Activated CD8-positive, alpha-beta memory T cell treated with anti-CD3 and anti-CD28 coated beads, Interleukin-2, amount 50 U/mL, for 48 hours (primary cell): ENCODE measurements around the gene NUP50.

Experiments used
- DNase-seq: peaks from one replicate; pipeline ENCODE4 v3.0.0-alpha.2; 2020

NUP50 gene

DNA sequence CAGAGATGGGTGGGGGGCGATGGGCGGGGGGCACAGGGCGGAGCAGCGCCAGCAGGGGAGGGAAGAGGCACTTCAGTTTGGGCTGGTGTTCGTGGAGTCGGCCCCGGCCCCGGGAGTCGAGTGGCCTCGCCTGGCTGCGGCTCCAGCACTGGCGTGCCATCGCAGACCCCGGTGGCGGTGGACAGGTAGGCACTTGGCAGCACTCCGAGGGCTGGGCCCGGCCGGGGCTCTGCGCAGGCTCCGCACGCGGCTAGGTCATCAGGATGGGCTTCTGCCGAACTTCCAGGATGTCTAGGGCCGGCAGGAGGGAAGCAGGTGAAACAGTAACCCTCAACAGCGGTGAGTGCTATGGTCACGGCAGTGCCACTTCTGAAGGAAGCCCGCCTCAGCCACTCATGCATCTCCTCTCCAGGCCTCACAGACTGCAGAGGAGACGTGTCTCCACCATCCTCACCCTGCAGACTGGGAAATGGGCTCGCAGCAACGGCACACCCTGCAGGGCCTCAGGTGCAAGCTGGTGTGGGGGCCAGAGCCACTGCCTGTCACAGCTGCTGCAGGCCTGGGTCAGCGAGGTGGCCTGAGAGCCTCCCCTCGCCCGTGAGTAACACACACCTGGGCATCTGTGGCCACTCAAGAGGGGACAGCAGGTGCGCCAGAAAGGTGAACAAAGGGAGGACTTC, 33.3 kb downstream of the NUP50 start:
- DNase-seq, result no peak

DNA sequence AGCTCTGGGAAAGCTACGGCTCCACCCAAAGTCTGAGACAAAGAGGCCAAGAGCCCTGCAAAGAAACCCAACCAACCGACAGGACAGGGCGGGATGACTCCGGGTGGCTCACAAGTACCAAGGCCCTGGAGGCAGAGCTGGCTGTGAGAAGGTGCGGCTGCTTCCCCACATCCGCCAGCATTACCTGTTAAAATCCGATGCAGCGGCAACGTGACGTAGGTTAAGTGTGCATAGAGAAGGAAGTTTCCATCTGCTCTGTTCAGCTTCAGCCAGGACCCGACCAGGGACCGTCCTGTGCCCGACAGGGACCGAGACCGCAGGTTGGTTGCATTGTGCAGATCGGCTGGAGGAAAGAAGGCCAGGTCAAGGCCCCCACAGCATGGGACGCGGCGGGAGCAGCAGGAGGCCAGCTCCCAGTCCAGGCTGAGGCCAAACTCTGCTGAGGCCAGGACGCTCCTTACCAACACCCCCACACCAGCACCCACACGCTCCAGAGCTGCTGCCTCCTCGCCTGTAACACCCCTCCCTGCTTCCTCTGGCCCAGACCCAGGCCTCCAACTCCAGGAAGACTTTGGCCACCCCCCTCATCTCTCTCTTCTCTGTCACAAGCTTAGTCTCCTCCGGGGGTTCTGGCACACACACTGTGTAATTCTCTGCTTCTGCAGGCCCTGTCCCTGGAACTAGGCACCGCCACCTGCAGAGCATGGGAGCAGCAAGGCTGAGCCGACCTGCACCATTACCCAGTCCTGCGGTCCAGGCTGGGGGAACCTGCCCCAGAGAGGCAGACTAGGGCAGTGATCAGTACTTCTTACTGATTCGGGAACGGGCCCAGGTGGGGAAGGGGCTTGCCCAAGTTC, 34.1 kb downstream of the NUP50 start:
- DNase-seq, result no peak

DNA sequence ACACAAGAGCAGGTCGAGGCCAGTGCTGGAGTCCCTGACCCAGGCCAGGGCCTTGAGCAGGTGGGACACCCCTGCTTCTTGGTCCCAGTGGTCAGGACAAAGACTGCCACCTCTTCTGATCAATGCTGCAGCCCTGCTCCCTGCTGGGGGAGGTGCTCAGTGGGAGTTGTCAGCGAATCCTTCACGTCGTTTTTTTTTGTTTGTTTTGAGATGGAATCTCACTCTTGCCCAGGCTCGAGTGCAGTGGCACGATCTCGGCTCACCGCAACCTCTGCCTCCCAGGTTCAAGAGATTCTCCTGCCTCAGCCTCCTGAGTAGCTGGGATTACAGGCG, 34.7 kb downstream of the NUP50 start:
- DNase-seq, result no peak

- no peak for DNase-seq
These were observed 36.0 kb downstream of the NUP50 start for GRCh38 chr22:45199723-45200122.

GRCh38 chr22:45200230-45200629, 36.5 kb downstream of the NUP50 start:
- no peak for DNase-seq

DNA sequence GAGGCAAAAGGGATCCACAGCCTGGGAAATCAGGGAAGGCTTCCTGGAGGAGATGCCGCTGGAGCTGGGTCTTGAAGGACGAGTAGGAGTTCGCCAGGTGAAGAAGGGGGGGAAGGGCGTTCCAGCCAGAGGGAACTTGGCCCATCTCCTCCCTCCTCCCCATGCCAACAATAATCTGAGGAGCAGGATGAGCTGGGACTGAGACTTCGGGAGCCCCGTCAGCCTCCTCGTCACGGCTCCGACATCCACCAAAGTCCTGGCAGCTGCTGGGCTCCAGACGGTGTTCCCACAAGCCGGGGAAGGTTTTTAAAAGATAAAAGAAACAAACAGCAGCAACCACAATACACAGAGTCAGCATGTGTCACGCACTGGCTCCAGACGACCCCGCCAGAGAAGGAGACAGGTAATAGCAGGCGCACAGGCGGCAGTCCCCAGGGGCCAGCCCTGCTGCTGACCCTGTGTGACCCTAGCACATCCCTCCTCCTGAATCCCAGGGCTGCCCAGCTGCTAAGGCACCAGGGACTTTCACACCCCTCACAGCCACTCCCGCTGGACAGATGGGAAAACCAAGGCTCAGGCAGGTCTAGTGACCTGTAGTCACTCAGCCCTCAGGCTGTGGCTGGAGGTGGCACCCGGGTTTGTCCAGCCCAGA, 37.3 kb downstream of the NUP50 start:
- DNase-seq, result no peak

- DNase-seq, result no peak
These were observed 38.1 kb downstream of the NUP50 start for GRCh38 chr22:45201678-45202332.

DNA sequence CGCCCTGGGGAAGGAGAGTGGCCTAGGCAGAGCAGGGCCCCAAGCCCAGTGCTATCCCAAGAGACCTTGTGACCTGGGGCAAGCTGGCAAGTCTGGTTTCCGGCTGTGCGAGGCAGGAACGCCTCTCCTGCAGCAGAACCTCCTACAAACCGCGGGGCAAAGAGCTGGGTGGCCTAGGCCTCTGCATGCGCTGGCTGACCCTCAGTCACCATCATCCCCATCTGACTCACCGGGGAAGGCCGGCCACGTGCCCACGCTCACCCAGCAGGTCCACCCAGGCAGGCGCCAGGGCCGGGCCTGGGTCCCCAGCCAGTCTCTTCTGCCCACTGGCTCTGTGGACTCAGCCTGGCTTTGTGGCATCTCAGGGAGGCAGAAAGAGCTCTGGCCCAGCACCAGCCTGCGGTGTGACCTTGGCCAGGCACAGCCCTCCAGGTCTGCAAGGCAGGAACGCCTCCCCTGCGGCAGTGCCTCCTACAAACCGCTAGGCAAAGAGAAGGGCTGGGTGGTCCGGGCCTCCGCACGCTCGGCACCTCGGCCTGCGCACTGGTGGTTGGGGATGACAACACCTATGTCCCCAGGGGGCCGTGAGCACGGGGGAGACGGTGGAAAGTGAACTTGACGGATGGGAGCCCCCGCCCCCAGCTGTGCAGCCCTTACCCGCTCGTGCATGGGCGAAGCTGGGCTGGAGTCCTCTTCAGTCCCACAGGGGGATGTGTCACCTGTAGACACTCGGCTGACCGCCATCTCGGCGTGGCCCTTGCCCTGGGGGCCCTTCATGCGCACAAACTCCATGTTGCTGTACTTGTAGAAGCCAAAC, 38.8 kb downstream of the NUP50 start:
- no peak for DNase-seq

DNA sequence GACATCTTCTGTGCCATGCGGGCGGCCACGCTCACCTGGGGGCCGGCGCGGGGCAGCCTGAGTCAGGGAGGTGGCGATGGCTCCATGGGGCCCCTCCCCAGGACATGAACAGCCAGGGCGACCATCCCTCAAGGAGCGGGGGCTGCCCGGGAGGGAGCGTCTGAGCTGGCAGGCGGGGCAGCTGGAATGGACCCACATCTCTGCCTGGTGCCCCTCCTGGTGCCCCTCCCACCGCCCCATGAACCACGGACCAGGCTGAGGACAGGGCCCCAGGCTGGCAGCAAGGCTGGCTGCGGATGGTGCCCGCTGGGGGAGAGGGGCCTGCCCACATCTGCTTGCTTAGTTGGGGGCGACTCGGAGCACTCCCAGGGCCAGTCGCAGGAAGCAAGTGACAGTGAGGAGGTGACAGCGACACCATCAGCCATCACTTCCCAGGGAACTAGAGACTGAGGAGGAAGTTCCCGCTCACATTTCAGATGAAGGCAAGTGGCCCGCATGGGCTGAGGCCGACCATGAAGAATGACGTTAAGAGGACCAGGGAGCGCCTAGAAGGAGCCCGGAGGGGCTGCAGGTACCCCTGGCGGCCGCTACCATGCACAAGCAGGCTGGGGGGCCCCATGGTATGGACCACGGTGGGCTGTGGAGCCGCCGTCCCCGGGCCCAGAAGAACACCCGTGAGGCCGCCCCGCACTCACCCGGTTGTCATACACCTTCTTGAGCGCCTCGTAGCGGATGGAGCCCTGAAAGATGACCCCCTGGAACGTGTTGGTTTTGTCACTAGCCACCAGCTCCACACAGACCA, 39.6 kb downstream of the NUP50 start:
- DNase-seq, result no peak

DNA sequence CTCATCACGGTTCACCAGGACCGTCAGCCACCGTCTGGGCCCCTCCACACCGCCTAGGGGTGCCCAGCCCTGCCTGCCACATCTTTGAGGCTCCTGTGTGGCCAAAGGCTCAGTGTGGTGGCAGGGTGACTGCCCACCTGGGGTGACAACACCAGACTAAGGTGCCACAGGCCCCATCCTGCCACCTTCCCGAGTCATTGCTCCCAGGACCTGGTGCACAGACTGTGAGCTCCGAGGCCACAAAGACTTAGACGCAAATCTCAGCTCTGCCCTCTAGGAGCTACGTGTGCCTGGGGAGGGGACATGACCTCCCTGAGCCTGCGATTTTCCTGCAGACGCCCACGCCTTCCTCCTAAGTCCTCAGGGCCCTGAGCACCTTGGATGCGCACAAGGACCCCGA, 40.5 kb downstream of the NUP50 start:
- DNase-seq, result no peak

GRCh38 chr22:45204819-45205218, 41.1 kb downstream of the NUP50 start:
- DNase-seq, result no peak

DNA sequence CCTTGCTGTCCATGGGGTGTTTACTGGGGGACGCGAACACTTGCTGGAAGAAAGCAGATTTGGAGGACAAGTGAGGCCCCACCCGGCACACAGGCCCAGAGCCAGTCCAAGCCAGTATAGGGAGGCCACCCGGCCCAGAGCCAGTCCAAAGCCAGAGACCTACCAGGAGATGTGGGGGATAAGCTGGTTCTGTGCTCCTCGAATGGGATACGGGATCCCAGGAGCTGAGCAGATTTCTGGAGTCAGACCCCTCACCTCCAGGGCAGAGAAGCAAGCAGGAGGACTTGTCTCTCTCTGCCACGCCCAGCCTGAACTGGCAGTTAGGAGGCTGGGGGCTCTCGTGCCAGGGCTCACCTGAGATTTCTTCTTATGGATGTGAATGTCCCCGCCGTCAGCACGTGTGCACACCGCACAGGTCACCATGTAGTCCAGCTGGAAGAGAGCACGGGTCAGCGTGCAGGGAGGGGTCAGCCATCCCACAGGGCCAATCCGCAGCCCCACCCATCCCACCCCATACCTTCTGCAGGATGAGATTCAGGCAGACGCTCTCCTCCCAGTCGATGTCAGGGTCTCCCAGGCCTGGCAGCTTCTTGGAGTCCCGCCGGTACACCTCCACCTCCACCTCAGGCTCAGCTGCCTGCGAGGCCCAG, 41.7 kb downstream of the NUP50 start:
- no peak for DNase-seq

- no peak for DNase-seq
These were observed 42.5 kb downstream of the NUP50 start for GRCh38 chr22:45206233-45206632.

GRCh38 chr22:45207533-45207932, 43.8 kb downstream of the NUP50 start:
- no peak for DNase-seq

DNA sequence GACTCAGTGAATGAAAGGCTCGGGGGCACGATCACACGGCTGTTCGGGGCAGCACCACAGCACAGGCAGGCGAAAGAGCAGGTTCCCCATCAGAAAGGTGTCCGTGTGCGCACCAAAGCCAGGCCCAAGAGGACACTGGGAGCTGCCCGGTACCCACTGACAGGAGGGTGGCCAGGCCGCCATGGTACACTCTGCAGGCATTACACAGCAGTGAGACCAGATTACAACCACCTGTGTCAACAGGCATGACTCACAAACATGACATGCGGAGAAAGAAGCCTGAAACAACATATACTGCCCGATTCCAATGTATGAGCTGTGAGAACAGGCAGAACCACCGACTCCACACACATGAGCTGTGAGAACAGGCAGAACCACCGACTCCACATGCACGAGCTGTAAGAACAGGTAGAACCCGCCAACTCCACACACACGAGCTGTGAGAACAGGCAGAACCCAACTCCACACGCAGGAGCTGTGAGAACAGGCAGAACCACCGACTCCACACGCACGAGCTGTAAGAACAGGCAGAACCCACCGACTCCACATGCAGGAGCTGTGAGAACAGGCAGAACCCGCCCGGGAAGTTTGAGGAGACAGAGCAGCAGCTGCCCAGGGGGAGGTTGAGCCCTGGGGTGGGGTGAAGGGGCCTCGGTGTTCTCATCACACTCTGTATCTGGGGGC, 44.4 kb downstream of the NUP50 start:
- no peak for DNase-seq

DNA sequence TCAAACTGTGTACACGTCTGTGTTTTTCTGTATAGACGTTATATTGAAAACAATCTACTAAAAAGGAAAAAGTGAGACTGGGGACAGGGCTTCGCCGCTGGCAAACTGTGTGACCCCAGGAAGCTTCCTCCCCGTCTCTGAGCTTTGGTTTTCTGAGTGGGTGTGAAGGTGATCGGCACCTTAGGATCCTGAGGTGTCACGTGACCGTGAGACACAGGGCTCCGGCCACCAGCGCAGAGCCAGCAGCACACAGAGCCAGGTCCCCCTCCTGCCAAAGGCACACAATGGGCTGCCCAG, 44.9 kb downstream of the NUP50 start:
- no peak for DNase-seq

DNA sequence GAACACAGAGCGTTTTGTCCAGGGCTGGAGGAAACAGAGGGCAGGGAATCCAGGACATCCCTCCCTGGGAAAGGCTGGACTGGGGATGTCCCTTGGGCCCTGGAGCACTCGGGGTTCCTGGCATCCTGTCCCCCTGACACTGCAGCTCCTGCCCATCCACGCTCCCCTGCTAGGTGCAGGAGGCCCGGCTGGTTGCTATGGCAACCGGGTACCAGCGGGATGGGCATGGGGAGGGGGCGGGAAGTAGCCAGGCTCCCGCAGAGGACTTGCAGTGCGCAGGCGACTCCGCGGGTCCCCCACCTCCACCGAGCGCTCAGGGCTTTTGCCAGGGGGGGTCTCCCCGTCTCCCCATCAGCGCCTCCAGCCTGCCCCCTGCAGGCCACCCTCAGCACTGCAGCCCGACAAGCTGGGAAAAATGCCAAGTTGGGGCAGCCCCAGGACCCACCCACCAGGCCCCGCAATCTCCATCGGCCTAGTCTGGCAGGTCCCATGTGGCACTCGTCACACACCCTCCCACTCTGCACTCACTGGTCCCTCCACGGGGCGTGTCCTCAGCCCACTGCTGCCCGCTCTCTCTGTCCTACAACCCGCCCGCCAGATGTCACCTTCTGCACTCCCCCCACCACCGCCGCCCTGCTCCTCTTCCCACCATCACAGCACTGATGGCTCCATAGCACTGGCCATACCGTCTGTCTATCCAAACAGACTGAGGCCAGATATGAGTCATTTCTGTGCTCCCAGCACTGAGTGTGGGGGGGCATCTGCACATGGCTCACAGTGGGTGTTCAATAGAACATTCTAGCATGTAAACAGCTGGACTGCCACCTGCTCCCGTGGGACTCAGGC, 45.5 kb downstream of the NUP50 start:
- DNase-seq, result peak; percentile 85

- DNase-seq, result no peak
These were observed 46.4 kb downstream of the NUP50 start for GRCh38 chr22:45210174-45210573.

- DNase-seq, result no peak
These were observed 46.9 kb downstream of the NUP50 start for GRCh38 chr22:45210577-45210976.

DNA sequence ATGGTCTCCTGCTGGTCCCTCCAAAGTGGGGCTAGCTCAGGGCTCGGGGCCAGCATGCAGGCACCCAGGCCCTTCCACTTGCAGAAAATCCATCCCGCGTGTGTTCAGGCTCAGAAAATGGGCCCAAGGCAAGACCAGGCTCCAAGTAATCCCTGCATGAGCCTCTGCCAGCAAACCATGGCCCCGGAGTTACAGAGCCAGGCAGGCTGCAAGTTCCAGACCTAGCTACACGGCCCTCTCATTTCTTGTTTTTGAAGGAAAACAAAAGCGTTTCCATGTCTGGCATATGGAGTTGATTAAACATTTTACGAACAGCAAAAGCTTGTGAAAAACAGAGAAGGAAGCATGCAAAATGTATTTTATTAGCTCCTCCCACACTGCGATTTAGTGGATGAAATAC, 47.3 kb downstream of the NUP50 start:
- DNase-seq, result no peak
